ENCODE data around the gene CHCHD5.
"Not testable (repeated sequence)": the region's sequence is repeated elsewhere in the genome, so short reads cannot be mapped to it uniquely, and the experiment has no call there.

CHCHD5 gene, protein sequence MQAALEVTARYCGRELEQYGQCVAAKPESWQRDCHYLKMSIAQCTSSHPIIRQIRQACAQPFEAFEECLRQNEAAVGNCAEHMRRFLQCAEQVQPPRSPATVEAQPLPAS

DNA sequence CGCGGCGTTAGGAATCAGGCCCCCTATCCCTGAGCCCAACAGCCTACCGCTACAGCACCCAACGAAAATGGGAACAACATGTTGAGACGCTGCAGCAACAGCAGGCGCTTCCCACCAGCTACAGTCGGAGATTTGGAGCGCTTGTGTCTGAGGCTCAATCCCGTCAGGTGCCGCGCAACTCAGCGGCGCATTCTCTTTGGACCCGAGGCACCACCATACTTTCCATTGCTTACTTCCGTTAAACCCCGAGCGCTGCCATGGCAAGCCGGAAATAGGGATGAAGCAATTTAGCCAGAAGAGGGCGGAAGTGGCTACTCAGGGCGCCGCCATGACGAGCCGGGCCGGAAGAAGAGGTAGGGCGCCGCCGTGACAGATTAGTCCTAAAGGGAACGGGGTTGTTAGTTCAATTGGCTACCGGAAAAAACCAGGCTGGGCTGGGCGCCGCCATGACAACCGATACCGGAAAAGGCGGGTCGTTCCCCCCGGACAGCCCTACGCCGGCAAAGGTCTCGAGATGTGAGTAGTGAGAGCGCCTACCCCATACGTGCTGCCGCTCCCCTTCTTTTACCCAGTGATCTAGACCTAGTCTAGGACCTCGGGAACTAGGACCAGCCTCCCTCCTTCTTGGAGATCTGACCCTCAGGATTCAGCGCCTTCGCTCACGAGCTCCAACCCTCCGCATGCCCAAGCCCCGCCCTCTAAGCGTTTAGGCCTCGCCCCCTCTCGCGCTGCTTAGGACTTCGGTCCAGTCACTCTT is at the start of gene CHCHD5:
Gene CHCHD5 (plus strand): TSS at position 476 of the 757 bp plus-strand sequence. CDS start 39 bp downstream, at position 515.
- H3K36me3 ChIP-seq (ENCODE audit: control insufficient read depth in 2 of 2, insufficient read depth in 2 of 2, low read length in 2 of 2): peaks cover 2 to 12% of the 10 kb centered on the region in 2 donors
- H3K4me3 ChIP-seq (ENCODE audit: low read length in 2 of 2): peak within 1 kb of the TSS; percentile 79 to 99
- H3K27me3 ChIP-seq (ENCODE audit: control insufficient read depth in 2 of 2, insufficient read depth in 2 of 2, low read length in 2 of 2): no peaks in the 10 kb centered on the region
- no peaks in the 10 kb centered on the region for H3K9me3 ChIP-seq (ENCODE audit: control insufficient read depth in 2 of 2, low read length in 2 of 2)
- H3K4me1 ChIP-seq (ENCODE audit: control insufficient read depth in 2 of 2, insufficient read depth in 2 of 2, low read length in 2 of 2): peaks cover 11 to 16% of the 10 kb centered on the region in 2 donors
- H3K9ac ChIP-seq (ENCODE audit: low read depth in 1 of 2, low read length in 2 of 2): peak within 1 kb of the TSS; percentile 76 to 92
- H3K27ac ChIP-seq (ENCODE audit: low read depth in 2 of 2, low read length in 2 of 2): peak within 1 kb of the TSS; percentile 94 to 96

DNA sequence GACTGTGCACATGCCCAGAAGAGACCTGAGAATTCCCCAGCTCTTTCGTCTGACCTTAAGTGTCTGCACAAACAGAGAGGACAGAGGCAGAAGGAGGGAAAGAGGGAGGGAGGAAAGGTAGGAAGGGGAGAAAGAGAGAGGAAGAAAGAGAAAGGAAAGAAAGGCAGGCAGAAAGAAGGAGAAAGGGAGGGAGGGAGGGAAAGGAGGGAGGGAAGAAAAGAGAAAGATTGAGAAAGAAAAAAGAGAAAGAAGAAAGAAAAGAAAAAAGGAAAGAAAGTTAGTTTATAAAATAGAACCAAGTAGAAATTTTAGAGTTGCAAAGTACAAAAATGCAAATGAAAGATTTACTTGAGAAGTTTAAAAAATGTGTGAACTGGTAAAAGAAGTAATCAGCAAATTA is 49.6 kb upstream of the CHCHD5 start:
- no peak overlapping the region for H3K27ac ChIP-seq (ENCODE audit: low read depth in 2 of 2, low read length in 2 of 2)
- no peaks in the 10 kb centered on the region for H3K9me3 ChIP-seq (ENCODE audit: control insufficient read depth in 2 of 2, low read length in 2 of 2)
- H3K4me3 ChIP-seq (ENCODE audit: low read length in 2 of 2): no peak overlapping the region
- peaks cover 0 to 2% of the 10 kb centered on the region in 2 donors for H3K36me3 ChIP-seq (ENCODE audit: control insufficient read depth in 2 of 2, insufficient read depth in 2 of 2, low read length in 2 of 2)
- H3K4me1 ChIP-seq (ENCODE audit: control insufficient read depth in 2 of 2, insufficient read depth in 2 of 2, low read length in 2 of 2): no peaks in the 10 kb centered on the region
- no peak overlapping the region for H3K9ac ChIP-seq (ENCODE audit: low read depth in 1 of 2, low read length in 2 of 2)
- H3K27me3 ChIP-seq (ENCODE audit: control insufficient read depth in 2 of 2, insufficient read depth in 2 of 2, low read length in 2 of 2): no peaks in the 10 kb centered on the region

DNA sequence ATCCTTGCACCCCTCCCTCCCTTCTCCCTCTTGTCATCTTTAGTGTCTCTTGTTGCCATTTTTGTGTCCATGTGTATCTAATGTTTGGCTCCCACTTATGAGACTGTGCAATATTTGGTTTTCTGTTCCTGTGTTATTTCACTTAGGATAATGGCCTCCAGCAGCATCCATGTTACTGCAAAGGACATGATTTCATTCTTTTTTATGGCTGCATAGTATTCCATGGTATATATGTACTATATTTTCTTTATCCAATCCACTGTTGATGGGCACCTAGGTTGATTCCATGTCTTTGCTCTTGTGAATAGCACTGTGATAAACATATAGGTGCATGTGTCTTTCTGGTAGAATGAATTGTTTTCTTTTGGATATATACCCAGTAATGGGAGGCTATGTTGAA is 47.7 kb upstream of the CHCHD5 start:
- not testable (repeated sequence) for H3K27ac ChIP-seq (ENCODE audit: low read depth in 2 of 2, low read length in 2 of 2); H3K4me3 ChIP-seq (ENCODE audit: low read length in 2 of 2); H3K9me3 ChIP-seq (ENCODE audit: control insufficient read depth in 2 of 2, low read length in 2 of 2); H3K9ac ChIP-seq (ENCODE audit: low read depth in 1 of 2, low read length in 2 of 2); H3K36me3 ChIP-seq (ENCODE audit: control insufficient read depth in 2 of 2, insufficient read depth in 2 of 2, low read length in 2 of 2); H3K4me1 ChIP-seq (ENCODE audit: control insufficient read depth in 2 of 2, insufficient read depth in 2 of 2, low read length in 2 of 2); H3K27me3 ChIP-seq (ENCODE audit: control insufficient read depth in 2 of 2, insufficient read depth in 2 of 2, low read length in 2 of 2)

DNA sequence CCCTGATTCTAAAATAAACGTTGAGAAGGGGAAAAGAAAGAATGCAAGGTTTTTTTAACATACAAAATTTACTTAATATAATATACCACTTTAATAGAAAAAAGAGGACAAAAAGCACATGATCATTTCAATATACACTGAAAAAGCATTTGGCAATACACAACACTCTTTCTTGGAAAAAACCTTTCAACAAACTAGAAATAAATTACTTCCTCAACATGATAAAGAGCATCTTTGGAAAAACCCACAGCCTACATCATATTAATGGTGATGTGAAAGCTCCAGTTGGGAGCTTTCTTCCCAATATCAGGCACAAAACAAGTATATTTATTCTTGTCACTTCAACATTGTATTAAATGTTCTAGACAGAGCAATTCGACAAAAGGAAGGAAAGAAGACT is 45.1 kb upstream of the CHCHD5 start:
- Histone ChIP-seq H3K27me3 (ENCODE audit: control insufficient read depth in 2 of 2, insufficient read depth in 2 of 2, low read length in 2 of 2) (no peaks in the 10 kb centered on the region), H3K4me1 (ENCODE audit: control insufficient read depth in 2 of 2, insufficient read depth in 2 of 2, low read length in 2 of 2) (peaks cover 10 to 13% of the 10 kb centered on the region in 2 donors), H3K27ac (ENCODE audit: low read depth in 2 of 2, low read length in 2 of 2) (no peak overlapping the region), H3K36me3 (ENCODE audit: control insufficient read depth in 2 of 2, insufficient read depth in 2 of 2, low read length in 2 of 2) (no peaks in the 10 kb centered on the region), H3K4me3 (ENCODE audit: low read length in 2 of 2) (no peak overlapping the region), H3K9me3 (ENCODE audit: control insufficient read depth in 2 of 2, low read length in 2 of 2) (no peaks in the 10 kb centered on the region), H3K9ac (ENCODE audit: low read depth in 1 of 2, low read length in 2 of 2) (no peak overlapping the region)

DNA sequence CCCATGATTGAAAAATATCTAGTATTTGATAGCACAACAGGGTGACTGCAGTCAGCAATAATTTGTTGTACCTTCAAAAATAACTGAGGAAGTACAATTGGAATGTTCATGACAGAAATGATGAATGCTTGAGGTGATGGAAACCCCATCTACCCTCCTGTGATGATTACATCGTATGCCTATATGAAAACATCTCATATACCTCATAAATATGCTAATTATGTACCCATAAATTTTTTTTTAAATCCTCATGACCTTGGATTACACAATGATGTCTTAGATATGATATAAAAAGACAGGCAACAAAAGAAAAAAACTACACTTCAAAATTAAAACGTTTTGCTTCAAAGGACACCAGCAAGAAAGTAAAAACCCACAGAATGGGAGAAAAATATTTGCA is 43.5 kb upstream of the CHCHD5 start:
- H3K27ac ChIP-seq (ENCODE audit: low read depth in 2 of 2, low read length in 2 of 2): peak overlapping the region in 1 of 2 donors; percentile 88
- H3K36me3 ChIP-seq (ENCODE audit: control insufficient read depth in 2 of 2, insufficient read depth in 2 of 2, low read length in 2 of 2): no peaks in the 10 kb centered on the region
- H3K27me3 ChIP-seq (ENCODE audit: control insufficient read depth in 2 of 2, insufficient read depth in 2 of 2, low read length in 2 of 2): no peaks in the 10 kb centered on the region
- peaks cover 10 to 13% of the 10 kb centered on the region in 2 donors for H3K4me1 ChIP-seq (ENCODE audit: control insufficient read depth in 2 of 2, insufficient read depth in 2 of 2, low read length in 2 of 2)
- peak overlapping the region in 1 of 2 donors; percentile 95 for H3K4me3 ChIP-seq (ENCODE audit: low read length in 2 of 2)
- H3K9me3 ChIP-seq (ENCODE audit: control insufficient read depth in 2 of 2, low read length in 2 of 2): no peaks in the 10 kb centered on the region
- H3K9ac ChIP-seq (ENCODE audit: low read depth in 1 of 2, low read length in 2 of 2): no peak overlapping the region

DNA sequence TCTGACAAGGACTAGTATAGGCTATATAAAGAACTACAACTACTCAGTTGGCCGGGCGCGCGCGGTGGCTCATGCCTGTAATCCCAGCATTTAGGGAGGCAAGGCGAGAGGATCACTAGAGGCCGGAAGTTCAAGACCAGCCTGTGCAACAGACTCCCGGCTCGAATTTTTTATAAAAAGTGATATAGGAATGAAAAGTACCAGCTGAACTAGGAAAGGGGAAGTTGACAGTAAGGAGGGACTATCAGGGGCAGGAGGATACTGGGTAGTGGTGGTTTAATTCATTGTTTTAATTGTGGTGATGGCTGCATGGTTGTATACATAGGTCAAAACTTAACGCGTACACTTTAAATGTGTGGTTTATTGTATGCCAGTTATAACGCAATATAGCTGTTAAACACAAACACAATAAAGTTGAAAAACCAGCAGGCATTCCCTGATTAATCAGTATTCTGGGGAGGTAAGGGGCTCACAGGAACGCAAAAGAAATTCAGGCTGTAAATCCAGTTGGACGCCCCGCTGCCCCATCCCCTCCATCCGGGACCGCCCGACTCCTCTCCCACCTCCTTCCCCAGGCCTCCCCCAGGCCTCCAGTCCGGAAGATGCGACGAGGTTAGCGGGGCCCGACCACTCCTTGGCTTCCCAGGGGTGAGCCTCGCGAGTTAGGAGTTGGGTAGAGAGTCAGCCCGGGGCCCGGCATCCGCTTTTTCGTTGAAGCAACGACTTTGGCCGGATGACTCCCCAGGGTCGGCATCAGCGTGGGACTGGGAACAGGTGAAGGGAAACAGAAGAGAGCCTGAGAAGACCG is 42.9 kb upstream of the CHCHD5 start:
- Histone ChIP-seq H3K4me1 (ENCODE audit: control insufficient read depth in 2 of 2, insufficient read depth in 2 of 2, low read length in 2 of 2) (peaks cover 10 to 13% of the 10 kb centered on the region in 2 donors), H3K9me3 (ENCODE audit: control insufficient read depth in 2 of 2, low read length in 2 of 2) (no peaks in the 10 kb centered on the region), H3K4me3 (ENCODE audit: low read length in 2 of 2) (peak overlapping the region; percentile 87 to 95), H3K9ac (ENCODE audit: low read depth in 1 of 2, low read length in 2 of 2) (peak overlapping the region; percentile 69 to 85), H3K36me3 (ENCODE audit: control insufficient read depth in 2 of 2, insufficient read depth in 2 of 2, low read length in 2 of 2) (peaks cover 0 to 3% of the 10 kb centered on the region in 2 donors), H3K27me3 (ENCODE audit: control insufficient read depth in 2 of 2, insufficient read depth in 2 of 2, low read length in 2 of 2) (no peaks in the 10 kb centered on the region), H3K27ac (ENCODE audit: low read depth in 2 of 2, low read length in 2 of 2) (peak overlapping the region; percentile 79 to 88)

DNA sequence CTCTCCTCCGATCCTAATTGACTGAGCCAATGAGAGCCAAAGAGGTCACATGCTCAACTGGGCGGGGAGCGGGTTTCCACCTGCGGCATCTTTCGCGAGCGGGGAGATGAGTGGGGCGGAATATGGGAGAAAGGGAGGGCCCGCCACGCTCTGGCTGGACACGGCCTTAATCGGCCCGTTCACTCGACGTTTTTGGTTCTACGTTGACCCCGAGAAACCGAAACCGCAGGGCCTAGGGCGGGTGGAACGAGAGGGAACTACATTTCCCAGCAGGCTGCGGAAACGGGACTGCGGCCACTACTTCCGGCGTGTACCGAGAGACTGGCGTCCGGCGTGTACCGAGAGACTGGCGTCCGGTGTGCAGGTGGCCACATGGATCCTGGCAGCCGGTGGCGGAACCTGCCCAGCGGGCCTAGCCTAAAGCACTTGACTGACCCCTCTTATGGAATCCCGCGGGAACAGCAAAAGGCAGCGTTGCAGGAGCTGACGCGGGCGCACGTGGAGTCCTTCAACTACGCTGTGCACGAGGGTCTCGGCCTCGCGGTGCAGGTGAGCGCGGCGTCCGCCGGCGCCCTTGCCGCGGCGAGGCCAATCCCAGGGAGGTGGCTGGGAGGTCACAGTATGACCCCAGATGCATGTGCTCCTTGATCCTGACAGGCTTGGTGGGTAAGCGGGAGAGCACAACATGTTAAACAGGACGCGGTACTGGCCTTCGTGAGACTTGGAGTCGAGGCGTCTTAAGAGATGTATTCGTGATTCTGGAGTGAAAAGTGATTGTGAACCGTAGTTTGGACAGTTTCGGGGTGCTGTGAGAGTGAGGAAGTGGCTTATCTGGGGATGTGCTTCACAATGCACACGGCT is 42.1 kb upstream of the CHCHD5 start, which contains the start of gene POLR1B:
Gene POLR1B (plus strand): TSS at position 343 of the 861 bp plus-strand sequence. CDS start 30 bp downstream, at position 373.
- Histone ChIP-seq H3K27ac (ENCODE audit: low read depth in 2 of 2, low read length in 2 of 2) (peak within 1 kb of the TSS; percentile 79 to 88), H3K4me3 (ENCODE audit: low read length in 2 of 2) (peak within 1 kb of the TSS; percentile 87 to 95), H3K4me1 (ENCODE audit: control insufficient read depth in 2 of 2, insufficient read depth in 2 of 2, low read length in 2 of 2) (peaks cover 10 to 13% of the 10 kb centered on the region in 2 donors), H3K27me3 (ENCODE audit: control insufficient read depth in 2 of 2, insufficient read depth in 2 of 2, low read length in 2 of 2) (no peaks in the 10 kb centered on the region), H3K9ac (ENCODE audit: low read depth in 1 of 2, low read length in 2 of 2) (peak within 1 kb of the TSS; percentile 69 to 85), H3K9me3 (ENCODE audit: control insufficient read depth in 2 of 2, low read length in 2 of 2) (no peaks in the 10 kb centered on the region), H3K36me3 (ENCODE audit: control insufficient read depth in 2 of 2, insufficient read depth in 2 of 2, low read length in 2 of 2) (peaks cover 3 to 10% of the 10 kb centered on the region in 2 donors)

DNA sequence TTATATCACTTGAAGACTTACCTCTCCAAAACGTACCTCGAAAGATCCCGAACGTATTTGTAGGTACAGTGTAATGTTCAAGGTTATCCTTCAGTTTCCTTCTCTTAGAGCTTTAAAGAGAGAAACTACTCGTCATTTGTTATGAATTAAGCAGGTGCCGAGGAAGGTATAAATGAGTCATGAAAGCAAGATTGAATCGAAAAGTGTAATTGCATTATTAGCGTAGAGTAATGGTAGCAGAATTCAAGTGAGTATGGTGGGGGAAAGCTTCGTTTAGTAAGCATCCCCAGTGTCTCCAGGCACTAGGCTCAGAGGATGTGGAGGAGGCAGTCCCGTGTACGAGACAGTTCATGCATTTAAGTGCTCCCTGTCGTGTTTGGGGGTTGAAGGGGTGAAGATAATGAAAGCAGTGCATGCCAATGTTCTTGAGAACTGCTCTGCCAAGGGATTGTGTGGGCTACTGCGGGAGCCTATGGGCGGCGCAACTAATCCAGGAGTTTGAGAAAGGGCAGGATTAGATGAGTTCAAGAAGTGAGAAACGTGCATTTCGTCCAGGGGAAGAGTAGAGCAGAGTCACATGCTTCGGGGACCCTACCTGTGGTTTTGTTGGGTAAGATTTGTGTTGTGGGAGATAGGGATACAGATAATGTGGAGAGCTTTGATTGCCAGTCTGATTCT is 41.3 kb upstream of the CHCHD5 start:
- Histone ChIP-seq H3K27ac (ENCODE audit: low read depth in 2 of 2, low read length in 2 of 2) (no peak overlapping the region), H3K36me3 (ENCODE audit: control insufficient read depth in 2 of 2, insufficient read depth in 2 of 2, low read length in 2 of 2) (peaks cover 10 to 18% of the 10 kb centered on the region in 2 donors), H3K27me3 (ENCODE audit: control insufficient read depth in 2 of 2, insufficient read depth in 2 of 2, low read length in 2 of 2) (no peaks in the 10 kb centered on the region), H3K4me3 (ENCODE audit: low read length in 2 of 2) (peak overlapping the region; percentile 87 to 95), H3K9me3 (ENCODE audit: control insufficient read depth in 2 of 2, low read length in 2 of 2) (no peaks in the 10 kb centered on the region), H3K9ac (ENCODE audit: low read depth in 1 of 2, low read length in 2 of 2) (peak overlapping the region; percentile 69 to 85), H3K4me1 (ENCODE audit: control insufficient read depth in 2 of 2, insufficient read depth in 2 of 2, low read length in 2 of 2) (peaks cover 10 to 13% of the 10 kb centered on the region in 2 donors)

DNA sequence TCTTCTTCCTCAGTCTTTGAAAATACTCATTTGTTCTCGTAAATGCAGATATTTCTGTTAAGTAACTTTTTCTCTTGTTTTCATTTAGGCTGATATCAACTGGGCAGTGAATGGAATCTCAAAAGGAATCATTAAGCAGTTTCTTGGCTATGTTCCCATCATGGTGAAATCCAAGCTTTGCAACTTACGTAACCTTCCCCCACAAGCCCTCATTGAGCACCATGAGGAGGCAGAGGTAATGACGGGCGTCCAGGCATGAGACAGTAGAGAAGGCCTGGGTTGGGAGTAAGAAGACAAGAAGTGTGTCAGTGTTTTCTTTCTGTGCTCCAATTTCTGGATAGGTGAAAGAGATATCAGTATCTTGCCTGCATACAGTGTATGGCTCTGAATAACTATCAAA is 37.1 kb upstream of the CHCHD5 start:
- Histone ChIP-seq H3K9ac (ENCODE audit: low read depth in 1 of 2, low read length in 2 of 2) (no peak overlapping the region), H3K4me1 (ENCODE audit: control insufficient read depth in 2 of 2, insufficient read depth in 2 of 2, low read length in 2 of 2) (peaks cover 6 to 7% of the 10 kb centered on the region in 2 donors), H3K4me3 (ENCODE audit: low read length in 2 of 2) (no peak overlapping the region), H3K36me3 (ENCODE audit: control insufficient read depth in 2 of 2, insufficient read depth in 2 of 2, low read length in 2 of 2) (peaks cover 39 to 49% of the 10 kb centered on the region in 2 donors), H3K27ac (ENCODE audit: low read depth in 2 of 2, low read length in 2 of 2) (no peak overlapping the region), H3K27me3 (ENCODE audit: control insufficient read depth in 2 of 2, insufficient read depth in 2 of 2, low read length in 2 of 2) (no peaks in the 10 kb centered on the region), H3K9me3 (ENCODE audit: control insufficient read depth in 2 of 2, low read length in 2 of 2) (no peaks in the 10 kb centered on the region)

Data from mucosa of rectum (tissue), 2 donors.